ENCODE data around the gene PPP6R3. TPM values are rescaled to one million over a fixed set of nuclear protein-coding genes. Genes with fewer than 3 reads are reported as not detected.
"Not testable (repeated sequence)": the region's sequence is repeated elsewhere in the genome, so short reads cannot be mapped to it uniquely, and the experiment has no call there.

Gene PPP6R3
- total and polyA plus RNA-seq, 8 donors: 19.5 to 236 (median 103) TPM

DNA sequence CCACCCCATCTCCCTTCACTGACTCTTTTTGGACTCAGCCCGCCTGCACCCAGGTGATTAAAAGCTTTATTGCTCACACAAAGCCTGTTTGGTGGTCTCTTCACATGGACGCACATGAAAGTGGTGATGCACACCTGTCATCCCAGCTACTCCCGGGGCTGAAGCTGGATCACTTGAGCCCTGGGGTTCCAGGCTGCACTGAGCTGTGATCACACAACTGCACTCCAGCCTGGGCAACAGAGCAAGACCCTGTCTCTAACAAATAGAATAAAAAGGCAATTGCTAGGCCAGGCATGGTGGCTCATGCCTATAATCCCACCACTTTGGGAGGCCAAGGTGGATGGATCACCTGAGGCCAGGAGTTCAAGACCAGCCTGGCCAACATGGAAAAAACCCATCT is 178.8 kb downstream of the PPP6R3 start:
- H3K27me3 ChIP-seq: peaks cover 0 to 32% (median 9%) of the 10 kb centered on the region in 3 donors
- H3K27ac ChIP-seq; H3K4me1 ChIP-seq; H3K4me3 ChIP-seq; H3K36me3 ChIP-seq; intact Hi-C loops (cut with DNase I; ENCODE audit: low total_unique reads); DNase-seq; H3K9me3 ChIP-seq: not testable (repeated sequence)
- WGBS, 5 donors: 76 to 82% (median 79%) methylated on average over 3 of the region's 3 CpGs

DNA sequence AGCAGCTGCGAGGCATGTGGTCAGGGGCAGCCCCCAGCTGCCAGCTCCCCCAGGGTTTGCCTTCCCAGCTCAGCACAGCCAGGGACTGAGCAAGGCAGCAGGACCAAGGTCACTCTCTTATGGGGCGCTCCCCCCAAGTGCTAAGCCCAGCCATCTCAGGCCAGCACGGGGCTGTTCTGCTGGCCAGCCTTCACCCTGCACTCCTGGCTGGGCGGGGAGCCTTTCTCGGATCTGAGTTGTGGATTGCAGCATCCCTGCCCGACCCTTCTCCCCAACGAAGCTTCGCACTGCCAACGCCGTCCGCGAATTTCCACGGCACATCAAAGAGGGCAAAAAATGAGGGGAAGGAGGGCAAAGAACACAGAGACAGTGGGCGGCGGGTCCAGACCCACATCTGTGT is 181.3 kb downstream of the PPP6R3 start:
- Histone ChIP-seq H3K36me3 (no peaks in the 10 kb centered on the region), H3K27ac (no peak overlapping the region), H3K9me3 (peaks cover 0 to 13% (median 9%) of the 10 kb centered on the region in 4 donors), H3K4me3 (no peak overlapping the region), H3K4me1 (no peaks in the 10 kb centered on the region), H3K27me3 (peaks cover 0 to 37% (median 9%) of the 10 kb centered on the region in 3 donors)
- TF ChIP-seq EP300 (IDR thresholded peaks at IDR 0.05) (no peak), POLR2AphosphoS5 (IDR thresholded peaks at IDR 0.05) (no peak), POLR2A (IDR thresholded peaks at IDR 0.05) (no peak)
- TF ChIP-seq, protein P1, sequence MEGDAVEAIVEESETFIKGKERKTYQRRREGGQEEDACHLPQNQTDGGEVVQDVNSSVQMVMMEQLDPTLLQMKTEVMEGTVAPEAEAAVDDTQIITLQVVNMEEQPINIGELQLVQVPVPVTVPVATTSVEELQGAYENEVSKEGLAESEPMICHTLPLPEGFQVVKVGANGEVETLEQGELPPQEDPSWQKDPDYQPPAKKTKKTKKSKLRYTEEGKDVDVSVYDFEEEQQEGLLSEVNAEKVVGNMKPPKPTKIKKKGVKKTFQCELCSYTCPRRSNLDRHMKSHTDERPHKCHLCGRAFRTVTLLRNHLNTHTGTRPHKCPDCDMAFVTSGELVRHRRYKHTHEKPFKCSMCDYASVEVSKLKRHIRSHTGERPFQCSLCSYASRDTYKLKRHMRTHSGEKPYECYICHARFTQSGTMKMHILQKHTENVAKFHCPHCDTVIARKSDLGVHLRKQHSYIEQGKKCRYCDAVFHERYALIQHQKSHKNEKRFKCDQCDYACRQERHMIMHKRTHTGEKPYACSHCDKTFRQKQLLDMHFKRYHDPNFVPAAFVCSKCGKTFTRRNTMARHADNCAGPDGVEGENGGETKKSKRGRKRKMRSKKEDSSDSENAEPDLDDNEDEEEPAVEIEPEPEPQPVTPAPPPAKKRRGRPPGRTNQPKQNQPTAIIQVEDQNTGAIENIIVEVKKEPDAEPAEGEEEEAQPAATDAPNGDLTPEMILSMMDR (IDR thresholded peaks at IDR 0.05): no peak
- no peak for DNase-seq
- WGBS, 5 donors: 85 to 90% (median 86%) methylated on average over 13 to 15 of the region's 15 CpGs
- intact Hi-C loops (cut with DNase I; ENCODE audit: low total_unique reads): no loop called here

DNA sequence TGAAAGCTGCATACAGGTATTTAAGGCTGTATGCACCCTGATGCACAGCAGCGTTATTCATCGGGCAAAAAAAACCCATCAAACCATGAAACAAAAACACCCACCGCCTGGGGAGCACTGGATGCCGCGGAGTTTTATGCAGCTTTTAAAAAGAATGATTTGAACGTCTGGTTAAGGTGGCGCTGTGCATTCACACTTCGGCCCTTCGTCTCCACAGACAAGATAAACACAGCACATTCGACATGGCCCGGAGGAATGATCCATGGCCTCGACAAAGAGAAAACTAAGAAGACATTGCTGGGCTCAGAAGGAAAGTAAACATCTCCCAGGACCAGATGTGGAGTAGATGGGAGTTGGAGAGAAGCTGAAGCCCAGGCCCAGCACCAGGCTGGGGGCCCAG is 183.0 kb downstream of the PPP6R3 start:
- 19 to 33% (median 24%) methylated on average over 12 of the region's 12 CpGs for WGBS, 5 donors
- Histone ChIP-seq H3K36me3 (no peaks in the 10 kb centered on the region), H3K27me3 (peaks cover 0 to 41% (median 9%) of the 10 kb centered on the region in 3 donors), H3K9me3 (peaks cover 0 to 21% (median 18%) of the 10 kb centered on the region in 4 donors), H3K27ac (no peak overlapping the region), H3K4me3 (no peak overlapping the region), H3K4me1 (no peaks in the 10 kb centered on the region)
- TF ChIP-seq POLR2A (IDR thresholded peaks at IDR 0.05) (no peak), POLR2AphosphoS5 (IDR thresholded peaks at IDR 0.05) (no peak), EP300 (IDR thresholded peaks at IDR 0.05) (no peak)
- TF ChIP-seq, protein P1 (IDR thresholded peaks at IDR 0.05): no peak
- DNase-seq: peak in 1 of 2 donors; percentile 41
- intact Hi-C loops (cut with DNase I; ENCODE audit: low total_unique reads): no loop called here

DNA sequence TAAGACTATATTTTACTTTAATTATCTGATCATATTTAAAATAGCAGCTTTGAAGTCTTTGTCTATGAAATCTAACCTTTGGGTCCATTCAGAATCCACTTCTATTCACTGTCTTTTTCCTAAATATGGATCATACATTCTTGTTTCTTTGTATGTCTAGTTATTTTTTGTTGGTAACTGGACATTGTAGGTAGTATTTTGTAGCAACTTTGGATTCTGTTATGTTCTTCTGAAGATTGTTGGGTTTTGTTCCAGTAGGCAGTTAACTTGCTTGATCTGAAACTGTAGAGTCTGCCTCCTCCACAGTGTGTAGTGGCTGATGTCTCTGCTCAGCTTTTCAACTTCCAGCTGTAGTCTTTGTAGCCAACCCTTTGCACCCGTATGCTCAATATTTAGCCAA is 186.3 kb downstream of the PPP6R3 start:
- TF ChIP-seq EP300 (IDR thresholded peaks at IDR 0.05) (no peak), POLR2A (IDR thresholded peaks at IDR 0.05) (no peak), POLR2AphosphoS5 (IDR thresholded peaks at IDR 0.05) (no peak)
- TF ChIP-seq, protein P1 (IDR thresholded peaks at IDR 0.05): no peak
- Histone ChIP-seq H3K27me3 (peaks cover 0 to 52% (median 11%) of the 10 kb centered on the region in 3 donors), H3K4me1 (no peaks in the 10 kb centered on the region), H3K4me3 (no peak overlapping the region), H3K9me3 (peaks cover 0 to 21% (median 18%) of the 10 kb centered on the region in 4 donors), H3K27ac (no peak overlapping the region), H3K36me3 (no peaks in the 10 kb centered on the region)
- 86 to 100% (median 92%) methylated on average over 1 of the region's 1 CpG for WGBS, 5 donors
- intact Hi-C loops (cut with DNase I; ENCODE audit: low total_unique reads): no loop called here
- DNase-seq: no peak

DNA sequence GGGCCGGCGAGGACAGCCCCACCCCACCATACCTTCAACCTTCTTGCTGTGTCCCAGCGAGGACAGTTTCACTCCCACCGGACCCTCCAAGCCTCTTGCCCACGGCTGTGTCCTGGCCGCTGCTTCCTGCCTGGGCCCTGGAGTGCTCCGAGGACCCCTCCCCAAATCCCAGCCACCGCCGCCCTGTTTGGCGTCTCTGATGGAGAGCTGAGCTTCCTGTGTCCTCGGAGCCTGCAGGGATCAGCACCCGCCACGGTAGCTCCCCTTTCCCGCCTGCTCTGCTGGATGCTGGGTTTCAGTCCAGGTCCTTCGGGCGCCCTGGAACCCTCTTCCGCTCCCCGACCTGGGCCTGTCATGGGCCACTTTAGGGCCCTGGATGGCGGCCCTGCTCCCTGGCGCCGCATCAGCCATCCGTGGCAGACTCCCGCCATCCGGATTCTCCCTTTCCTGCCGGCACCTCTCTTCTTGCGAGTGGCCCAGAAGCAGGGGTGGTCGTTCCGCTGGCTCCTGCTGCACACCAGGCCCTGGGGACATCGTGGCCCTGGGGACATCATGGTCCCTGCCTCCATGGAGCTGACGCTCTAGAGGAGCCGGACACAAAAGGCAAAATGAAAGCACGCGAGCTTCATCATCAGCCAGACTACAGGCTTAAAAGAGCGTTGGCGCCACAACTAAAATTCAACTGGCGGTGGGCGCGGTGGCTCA is 189.5 kb downstream of the PPP6R3 start:
- DNase-seq: no peak
- intact Hi-C loops (cut with DNase I; ENCODE audit: low total_unique reads): no loop called here
- Histone ChIP-seq H3K36me3 (no peaks in the 10 kb centered on the region), H3K4me3 (no peak overlapping the region), H3K27ac (no peak overlapping the region), H3K4me1 (no peaks in the 10 kb centered on the region), H3K9me3 (peaks cover 0 to 25% (median 20%) of the 10 kb centered on the region in 4 donors), H3K27me3 (peaks cover 0 to 63% (median 9%) of the 10 kb centered on the region in 3 donors)
- 63 to 72% (median 67%) methylated on average over 36 to 37 of the region's 38 CpGs for WGBS, 5 donors
- TF ChIP-seq POLR2A (IDR thresholded peaks at IDR 0.05) (no peak), EP300 (IDR thresholded peaks at IDR 0.05) (no peak)

Data from stomach (tissue), 9 donors.